ENCODE measurements around the gene STK25.

Gene STK25

GRCh38 chr2:241493092-241493491 is 15.3 kb downstream of the STK25 start:
- FAIRE-seq: no peak

- FAIRE-seq: no peak
These were observed 16.2 kb downstream of the STK25 start for GRCh38 chr2:241492174-241492565.

GRCh38 chr2:241491549-241492173 is 16.7 kb downstream of the STK25 start:
- no peak for FAIRE-seq

- FAIRE-seq: no peak
These were observed 17.4 kb downstream of the STK25 start for GRCh38 chr2:241490825-241491506.

GRCh38 chr2:241489733-241490680 is 18.4 kb downstream of the STK25 start:
- no peak for FAIRE-seq

GRCh38 chr2:241489088-241489487 is 19.3 kb downstream of the STK25 start:
- FAIRE-seq: no peak

- no peak for FAIRE-seq
These were observed 23.0 kb downstream of the STK25 start for GRCh38 chr2:241485172-241485911.

GRCh38 chr2:241483305-241483704 is 25.1 kb downstream of the STK25 start:
- no peak for FAIRE-seq

GRCh38 chr2:241482126-241482955 is 26.0 kb downstream of the STK25 start:
- no peak for FAIRE-seq

- FAIRE-seq: no peak
These were observed 26.7 kb downstream of the STK25 start for GRCh38 chr2:241481687-241482086.

GRCh38 chr2:241479026-241479898 is 29.1 kb downstream of the STK25 start:
- no peak for FAIRE-seq

- FAIRE-seq: no peak
These were observed 30.2 kb downstream of the STK25 start for GRCh38 chr2:241478166-241478565.

GRCh38 chr2:241475267-241475666 is 33.1 kb downstream of the STK25 start:
- FAIRE-seq: no peak

- no peak for FAIRE-seq
These were observed 35.0 kb downstream of the STK25 start for GRCh38 chr2:241473399-241473798.

- no peak for FAIRE-seq
These were observed 38.6 kb downstream of the STK25 start for GRCh38 chr2:241469746-241470145.

GRCh38 chr2:241468476-241468781 is 40.0 kb downstream of the STK25 start:
- no peak for FAIRE-seq

GRCh38 chr2:241467777-241468475 is 40.5 kb downstream of the STK25 start:
- no peak for FAIRE-seq

GRCh38 chr2:241466230-241466629 is 42.2 kb downstream of the STK25 start:
- FAIRE-seq: no peak

GRCh38 chr2:241465543-241465942 is 42.8 kb downstream of the STK25 start:
- FAIRE-seq: no peak

All from islet of Langerhans (tissue), 1 donor.